AG04449 (cell line): ENCODE measurements around the gene INHBA.

Source experiments
- CTCF ChIA-PET: fragments of 350-600 bp; formaldehyde crosslinking; extraction: SDS; loops from one replicate; lab custom pipeline; 2021; ENCODE audit warnings: antibody characterized with exemption; lab: Yijun Ruan, JAX
- POLR2A ChIA-PET: fragments of 400-600, 350-600 bp; formaldehyde crosslinking; extraction: SDS; loops from one replicate; lab custom pipeline; 2020; ENCODE audit warnings: antibody characterized with exemption, inconsistent platforms; lab: Yijun Ruan, JAX
- DNase-seq: peaks from one replicate; pipeline ENCODE4 v3.0.0-alpha.2; 2010; ENCODE audit warnings: low read depth, low spot score
- H3K4me3 ChIP-seq: 2 replicates; pipeline ENCODE4 v1.5.1; 2011; ENCODE audit warnings: low read depth, mild to moderate bottlenecking, control low read depth, low read length
- TF ChIP-seq, protein P1 (sequence below): IDR thresholded peaks from one replicate; pipeline ENCODE4 v1.5.1; 2011; ENCODE audit warnings: mild to moderate bottlenecking, moderate library complexity, low read length, control low read depth, inconsistent platforms; ENCODE audit not compliant: insufficient read depth; ENCODE audit errors: missing control alignments

INHBA gene

DNA sequence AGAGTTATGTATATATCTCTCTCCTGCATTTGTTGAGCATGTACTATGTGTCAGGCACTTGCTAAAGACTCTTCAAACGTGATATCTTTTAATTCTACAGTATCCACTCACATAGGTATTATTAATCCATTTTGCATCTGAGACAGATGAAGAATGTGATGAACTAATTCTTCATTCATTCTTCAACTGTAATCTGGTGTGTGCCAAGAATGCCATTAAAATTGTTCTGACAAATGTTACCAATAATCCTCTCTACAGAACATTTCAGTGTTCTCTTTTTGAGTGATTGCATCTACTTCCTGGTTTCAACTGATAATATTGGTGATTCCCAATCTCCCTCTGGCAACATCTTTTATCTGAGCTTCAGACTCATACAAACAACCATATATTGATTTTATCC, 18.0 kb upstream of the INHBA start:
- POLR2A ChIA-PET: no interaction called here
- CTCF ChIA-PET: interaction anchor here (0.9 to 1.0 kb wide), 2 partner anchors 10 to 11 kb away, joined by 3 read pairs; no protein-coding TSS in a partner anchor
- no peak for DNase-seq
- TF ChIP-seq, protein P1, sequence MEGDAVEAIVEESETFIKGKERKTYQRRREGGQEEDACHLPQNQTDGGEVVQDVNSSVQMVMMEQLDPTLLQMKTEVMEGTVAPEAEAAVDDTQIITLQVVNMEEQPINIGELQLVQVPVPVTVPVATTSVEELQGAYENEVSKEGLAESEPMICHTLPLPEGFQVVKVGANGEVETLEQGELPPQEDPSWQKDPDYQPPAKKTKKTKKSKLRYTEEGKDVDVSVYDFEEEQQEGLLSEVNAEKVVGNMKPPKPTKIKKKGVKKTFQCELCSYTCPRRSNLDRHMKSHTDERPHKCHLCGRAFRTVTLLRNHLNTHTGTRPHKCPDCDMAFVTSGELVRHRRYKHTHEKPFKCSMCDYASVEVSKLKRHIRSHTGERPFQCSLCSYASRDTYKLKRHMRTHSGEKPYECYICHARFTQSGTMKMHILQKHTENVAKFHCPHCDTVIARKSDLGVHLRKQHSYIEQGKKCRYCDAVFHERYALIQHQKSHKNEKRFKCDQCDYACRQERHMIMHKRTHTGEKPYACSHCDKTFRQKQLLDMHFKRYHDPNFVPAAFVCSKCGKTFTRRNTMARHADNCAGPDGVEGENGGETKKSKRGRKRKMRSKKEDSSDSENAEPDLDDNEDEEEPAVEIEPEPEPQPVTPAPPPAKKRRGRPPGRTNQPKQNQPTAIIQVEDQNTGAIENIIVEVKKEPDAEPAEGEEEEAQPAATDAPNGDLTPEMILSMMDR: no peak
- H3K4me3 ChIP-seq: no peak overlapping the region

DNA sequence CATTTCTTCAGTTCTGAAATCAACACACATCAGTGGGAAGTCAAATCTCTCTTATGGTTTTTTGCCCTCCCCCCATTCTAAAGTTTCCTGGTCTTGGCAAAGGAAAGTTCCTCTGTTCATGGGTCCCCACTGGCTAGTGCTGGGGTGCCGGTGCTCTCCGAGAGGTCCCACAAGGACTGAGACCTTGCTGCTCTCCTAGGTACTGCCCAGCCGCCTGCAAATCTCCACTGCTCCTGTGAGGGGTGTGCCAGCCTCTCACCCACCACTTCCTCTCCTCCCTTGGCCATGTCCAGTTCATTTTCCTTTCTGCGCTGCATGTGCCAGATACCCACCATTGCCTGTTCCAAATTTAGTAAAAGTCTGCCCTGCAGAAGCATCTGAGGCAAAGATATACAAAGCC, 17.2 kb upstream of the INHBA start:
- TF ChIP-seq, protein P1: no peak
- ChIA-PET CTCF (interaction anchor here (0.7 to 2.5 kb wide), 2 partner anchors 10 to 535 kb away, joined by 3 to 9 read pairs; no protein-coding TSS in a partner anchor), POLR2A (no interaction called here)
- DNase-seq: no peak
- H3K4me3 ChIP-seq: no peak overlapping the region

GRCh38 chr7:41716691-41717090, 13.8 kb upstream of the INHBA start:
- ChIA-PET POLR2A (no interaction called here), CTCF (interaction anchor here (0.6 to 1.8 kb wide), 3 partner anchors 10 to 1513 kb away, joined by 3 to 5 read pairs (median 3); no protein-coding TSS in a partner anchor)
- H3K4me3 ChIP-seq: no peak overlapping the region
- DNase-seq: no peak
- TF ChIP-seq, protein P1: no peak

- POLR2A ChIA-PET: no interaction called here
- no peak for DNase-seq
- TF ChIP-seq, protein P1: no peak
- CTCF ChIA-PET: interaction anchor here (1.1 to 1.8 kb wide), 3 partner anchors 9 to 228 kb away, joined by 3 to 11 read pairs (median 6); no protein-coding TSS in a partner anchor
- H3K4me3 ChIP-seq: no peak overlapping the region
These were observed 12.1 kb upstream of the INHBA start for GRCh38 chr7:41715000-41715399.

DNA sequence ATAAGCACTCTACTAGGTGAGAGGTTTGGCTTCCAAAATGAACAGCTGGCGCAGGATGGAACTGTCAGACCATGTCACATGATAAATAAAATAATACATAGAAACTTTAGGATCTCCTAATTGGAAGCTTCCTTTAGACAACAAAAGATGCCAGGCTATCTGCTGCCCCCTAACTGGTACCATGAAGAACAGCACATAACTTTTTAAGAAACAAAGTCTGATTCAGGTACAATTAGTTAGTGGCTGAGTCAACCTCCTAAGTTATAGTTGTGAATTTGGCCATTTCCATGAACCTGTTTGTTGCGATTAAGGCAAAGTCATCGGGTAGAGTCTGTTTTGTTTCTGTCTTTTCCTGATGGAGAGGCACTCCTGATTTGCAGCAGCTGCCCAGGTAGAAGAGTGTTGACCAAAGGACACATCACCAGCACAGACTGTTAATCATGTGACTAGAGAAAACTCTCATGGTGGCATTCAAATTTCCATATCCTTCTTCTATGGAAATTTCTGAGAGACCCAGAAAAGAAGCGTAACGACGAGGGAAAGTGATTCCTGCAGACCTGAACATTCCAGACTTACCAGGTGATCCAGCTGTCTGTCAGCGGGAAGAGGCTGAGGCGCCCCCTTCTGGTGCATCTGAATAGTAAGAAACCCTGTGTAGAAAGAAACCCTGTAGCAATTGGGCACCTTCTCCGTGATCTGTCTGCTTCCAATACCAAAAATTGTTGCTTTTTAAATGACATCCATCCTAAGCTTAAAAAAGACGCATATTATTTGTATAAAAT, 8.6 kb upstream of the INHBA start:
- no peak for DNase-seq
- TF ChIP-seq, protein P1: peak; percentile 3
- no peak overlapping the region for H3K4me3 ChIP-seq
- ChIA-PET CTCF (interaction anchor here (0.8 to 2.1 kb wide), 12 partner anchors 9 to 883 kb away, joined by 3 to 10 read pairs (median 4); no protein-coding TSS in a partner anchor), POLR2A (interaction anchor here (0.6 kb wide), 1 partner anchor 9 kb away, joined by 3 read pairs; the partner anchor contains the start of gene INHBA)

DNA sequence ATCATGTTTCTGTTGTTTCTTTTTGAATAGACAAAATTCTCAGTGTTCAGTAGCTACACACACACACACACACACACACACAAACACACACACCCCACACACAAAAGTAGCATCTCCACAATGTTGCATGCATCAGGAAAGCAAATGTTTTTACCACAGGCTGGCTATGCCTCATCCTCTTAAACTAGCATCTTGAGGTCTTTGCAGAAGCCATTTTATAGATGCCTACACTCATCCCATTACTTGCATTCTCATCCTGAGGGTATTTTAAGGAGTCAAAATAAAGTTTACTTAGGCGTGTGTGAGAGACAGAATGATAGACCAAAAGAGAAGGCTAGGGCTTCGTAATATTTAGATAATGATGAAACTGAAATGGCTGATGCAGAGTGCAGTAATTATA, 7.9 kb upstream of the INHBA start:
- ChIA-PET POLR2A (no interaction called here), CTCF (interaction anchor here (0.9 to 2.4 kb wide), 13 partner anchors 8 to 883 kb away, joined by 3 to 10 read pairs (median 4); no protein-coding TSS in a partner anchor)
- H3K4me3 ChIP-seq: no peak overlapping the region
- DNase-seq: no peak
- TF ChIP-seq, protein P1: no peak
